Erythroblast (primary cell): ENCODE results near the gene VASH1.
"Not testable (repeated sequence)": the region's sequence is repeated elsewhere in the genome, so short reads cannot be mapped to it uniquely, and the experiment has no call there.

Experiments
- DNase-seq, 2 experiments: peaks; one replicate each; lab custom pipeline; 2025; lab: John Stamatoyannopoulos, UW
- GATA1 ChIP-seq: IDR thresholded peaks from 2 replicates; pipeline ENCODE4 v1.6.1; 2011; ENCODE audit warnings: low read depth, mild to moderate bottlenecking, control low read depth, low read length, moderate library complexity
- POLR2A ChIP-seq: IDR thresholded peaks from 2 replicates; pipeline ENCODE4 v1.6.1; 2011; ENCODE audit warnings: mild to moderate bottlenecking, low read length

The VASH1 gene

DNA sequence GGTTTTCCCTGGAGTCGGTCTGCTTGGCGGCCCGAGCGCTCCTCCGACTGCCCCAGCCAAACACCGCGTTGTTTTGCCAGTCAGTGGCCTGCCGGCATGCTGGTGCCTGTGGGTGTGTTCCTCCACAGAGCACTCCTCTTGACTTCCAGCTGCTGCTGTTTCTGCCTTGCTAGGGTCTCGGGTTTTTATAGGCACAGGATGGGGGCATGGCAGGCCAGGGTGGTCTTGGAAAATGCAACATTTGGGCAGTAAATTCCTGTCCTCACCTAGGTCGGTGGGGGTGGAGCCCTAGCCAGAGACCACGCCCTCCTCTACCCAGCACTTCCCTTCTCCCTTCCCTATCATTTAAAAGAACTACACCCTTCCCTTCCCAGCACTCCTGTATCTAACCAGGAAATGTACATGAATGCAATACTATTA, 34.7 kb upstream of the VASH1 start:
- DNase-seq, result no peak

DNA sequence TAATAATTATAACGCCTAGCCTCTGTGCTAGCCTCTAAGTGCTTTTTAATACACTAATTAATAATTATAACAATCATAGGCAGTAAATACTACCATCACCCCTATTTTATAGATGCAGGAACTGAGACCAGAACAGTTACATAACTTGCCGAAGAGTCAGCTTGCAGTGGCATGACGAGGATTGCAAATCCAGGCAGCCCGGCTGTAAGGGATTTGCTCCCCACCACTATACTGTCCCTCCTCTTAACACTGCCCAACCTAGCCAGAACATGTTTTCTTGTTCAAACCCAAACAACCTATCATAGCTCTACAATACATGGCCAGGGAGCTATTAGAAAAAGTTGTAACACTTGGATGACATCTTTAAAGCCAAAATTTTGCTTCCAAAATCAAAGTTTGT, 33.9 kb upstream of the VASH1 start:
- no peak for DNase-seq
- no peak for TF ChIP-seq GATA1
- TF ChIP-seq POLR2A, result no peak

More for the DNA sequence above, 34.7 kb upstream of the VASH1 start:
- TF ChIP-seq POLR2A, result no peak
- TF ChIP-seq GATA1, result no peak

DNA sequence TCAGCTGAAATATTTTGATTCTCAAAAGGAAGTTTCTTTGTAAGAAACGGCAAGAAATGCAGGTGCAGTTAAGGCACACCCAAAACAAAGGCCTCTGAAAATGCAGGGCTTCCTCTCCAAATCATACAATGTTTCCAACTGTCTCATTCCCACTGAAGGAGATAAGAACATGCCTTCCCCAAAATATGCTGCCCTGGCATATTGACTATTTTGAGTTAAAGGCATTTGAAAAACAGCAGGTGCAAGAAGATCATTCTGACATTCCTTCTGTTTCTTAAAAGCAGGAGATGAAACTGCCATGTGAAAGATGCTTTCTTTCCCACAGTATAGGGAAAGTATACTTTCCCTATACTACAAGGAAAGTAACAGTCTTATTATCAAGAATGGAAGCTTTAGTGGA, 33.4 kb upstream of the VASH1 start:
- no peak for DNase-seq
- TF ChIP-seq GATA1, result no peak
- no peak for TF ChIP-seq POLR2A

- TF ChIP-seq GATA1 (no peak), POLR2A (no peak)
- no peak for DNase-seq
Observed at GRCh38 chr14:76729258-76729657, 32.0 kb upstream of the VASH1 start.

- DNase-seq, result no peak
Observed at GRCh38 chr14:76729953-76730505, 31.2 kb upstream of the VASH1 start.

GRCh38 chr14:76734501-76734900, 26.8 kb upstream of the VASH1 start:
- DNase-seq, result not testable (repeated sequence)

More at GRCh38 chr14:76729953-76730505, 31.2 kb upstream of the VASH1 start:
- no peak for TF ChIP-seq POLR2A
- TF ChIP-seq GATA1, result no peak

DNA sequence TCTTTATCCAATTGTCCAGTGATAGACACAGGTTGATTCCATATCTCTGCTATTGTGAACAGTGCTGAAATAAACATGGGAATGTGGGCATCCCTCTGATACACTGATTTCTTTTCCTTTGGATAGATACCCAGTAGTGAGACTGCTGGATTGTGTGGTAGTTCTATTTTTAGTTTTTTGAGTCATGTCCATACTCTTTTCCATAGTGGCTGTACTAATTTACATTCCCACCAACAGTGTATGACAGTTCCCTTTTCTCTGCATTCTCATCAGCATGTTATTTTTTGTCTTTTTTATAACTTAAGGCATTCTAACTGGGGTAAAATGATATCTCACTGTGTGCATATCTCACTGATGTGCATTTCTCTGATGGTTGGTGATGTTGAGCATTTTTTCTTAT, 24.8 kb upstream of the VASH1 start:
- no peak for DNase-seq
- TF ChIP-seq POLR2A (no peak), GATA1 (no peak)

- no peak for TF ChIP-seq POLR2A
- DNase-seq, result no peak
Observed at GRCh38 chr14:76741074-76741473, 20.2 kb upstream of the VASH1 start.

DNA sequence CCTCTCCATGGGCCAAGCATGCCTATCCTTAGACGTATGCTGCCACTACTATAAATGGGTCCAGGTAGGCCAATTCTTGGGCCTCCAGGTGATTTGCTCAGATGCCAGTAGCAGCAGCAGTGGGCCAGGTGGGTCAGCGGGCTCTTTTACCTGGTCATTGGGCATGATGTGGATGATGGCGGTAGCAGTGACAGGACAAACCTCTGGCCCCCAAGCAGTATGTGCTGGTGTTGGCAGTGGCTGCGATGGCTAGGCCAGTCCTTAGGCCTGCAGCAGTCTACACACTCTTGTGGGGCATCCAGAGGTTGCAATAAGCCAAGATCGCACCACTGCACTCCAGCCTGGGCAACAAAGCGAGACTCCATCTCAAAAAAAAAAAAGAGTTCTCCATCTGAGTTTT, 19.1 kb upstream of the VASH1 start:
- no peak for DNase-seq
- TF ChIP-seq POLR2A (no peak), GATA1 (no peak)

DNA sequence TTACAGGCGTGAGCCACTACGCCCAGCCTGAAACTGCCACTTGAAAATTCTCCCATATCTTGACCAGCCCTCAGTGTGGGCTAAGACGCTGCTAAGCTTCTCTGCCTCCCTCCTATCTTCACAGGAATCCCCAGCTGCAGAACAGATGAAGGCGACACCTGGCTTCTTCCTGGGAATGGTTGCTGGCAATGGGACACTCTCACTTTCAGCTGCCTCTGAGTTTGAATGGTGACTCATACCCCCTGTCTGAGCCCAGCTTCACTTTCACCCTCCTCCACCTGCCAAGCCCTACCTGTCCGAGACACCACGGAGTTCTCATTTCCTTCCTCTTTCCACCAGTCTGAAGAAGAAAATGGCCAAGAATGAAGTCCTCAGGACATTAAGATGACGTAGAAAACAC, 18.3 kb upstream of the VASH1 start:
- DNase-seq, result no peak
- no peak for TF ChIP-seq GATA1
- no peak for TF ChIP-seq POLR2A

DNA sequence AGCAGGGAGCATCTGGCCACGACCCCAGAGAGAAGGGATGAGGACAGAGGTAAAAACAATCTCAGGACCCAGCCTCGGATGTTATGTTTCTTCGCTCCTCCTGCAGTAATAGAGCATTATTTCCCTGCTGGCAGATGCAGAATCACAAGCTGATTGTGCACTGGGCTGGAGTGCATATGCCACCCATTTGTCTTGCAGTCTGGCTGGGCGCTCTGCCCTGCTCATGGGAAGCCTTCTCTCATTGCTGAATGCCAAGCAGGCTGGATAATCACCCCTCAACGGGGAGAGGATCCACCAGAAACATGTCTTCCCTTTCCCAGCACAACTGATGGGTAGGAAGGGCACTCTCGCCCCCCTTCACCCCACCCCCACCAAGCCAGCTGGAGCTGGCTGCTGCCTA, 8.5 kb upstream of the VASH1 start:
- TF ChIP-seq POLR2A (no peak), GATA1 (no peak)
- DNase-seq, result no peak

DNA sequence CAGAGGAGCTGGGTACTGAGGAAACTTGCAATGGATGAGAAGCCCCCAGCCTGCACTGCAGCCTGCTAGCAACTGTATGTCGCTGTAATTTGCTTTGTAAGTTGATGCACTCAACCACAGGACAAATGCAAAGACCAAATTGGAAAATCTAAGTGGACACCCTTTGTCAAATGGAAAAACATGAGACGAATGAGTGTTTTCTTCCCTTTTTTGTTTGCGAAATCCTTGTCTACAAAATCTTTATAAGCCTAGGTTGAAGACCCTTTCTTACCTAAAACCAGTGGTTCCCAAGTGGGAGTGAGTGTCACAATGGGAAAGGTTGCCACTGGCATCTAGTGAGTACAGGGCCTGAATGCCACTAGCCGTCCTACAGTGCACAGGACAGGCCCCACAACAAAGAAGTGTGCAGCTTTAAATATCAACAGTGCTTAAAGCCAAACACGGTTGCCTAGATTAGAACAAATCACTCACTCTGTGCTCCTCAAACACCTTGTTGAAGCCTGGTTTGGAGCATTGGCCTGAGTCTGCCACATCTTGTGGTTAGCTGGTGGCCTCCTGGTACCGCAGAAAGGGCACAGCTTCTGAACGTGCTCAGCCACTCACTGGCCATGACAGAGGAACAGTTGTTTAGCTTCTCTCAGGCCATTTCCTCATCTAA, 7.6 kb upstream of the VASH1 start:
- no peak for DNase-seq
- no peak for TF ChIP-seq GATA1
- TF ChIP-seq POLR2A, result no peak

- no peak for DNase-seq
- no peak for TF ChIP-seq GATA1
- TF ChIP-seq POLR2A, result no peak
Observed at GRCh38 chr14:76754586-76754985, 6.7 kb upstream of the VASH1 start.

DNA sequence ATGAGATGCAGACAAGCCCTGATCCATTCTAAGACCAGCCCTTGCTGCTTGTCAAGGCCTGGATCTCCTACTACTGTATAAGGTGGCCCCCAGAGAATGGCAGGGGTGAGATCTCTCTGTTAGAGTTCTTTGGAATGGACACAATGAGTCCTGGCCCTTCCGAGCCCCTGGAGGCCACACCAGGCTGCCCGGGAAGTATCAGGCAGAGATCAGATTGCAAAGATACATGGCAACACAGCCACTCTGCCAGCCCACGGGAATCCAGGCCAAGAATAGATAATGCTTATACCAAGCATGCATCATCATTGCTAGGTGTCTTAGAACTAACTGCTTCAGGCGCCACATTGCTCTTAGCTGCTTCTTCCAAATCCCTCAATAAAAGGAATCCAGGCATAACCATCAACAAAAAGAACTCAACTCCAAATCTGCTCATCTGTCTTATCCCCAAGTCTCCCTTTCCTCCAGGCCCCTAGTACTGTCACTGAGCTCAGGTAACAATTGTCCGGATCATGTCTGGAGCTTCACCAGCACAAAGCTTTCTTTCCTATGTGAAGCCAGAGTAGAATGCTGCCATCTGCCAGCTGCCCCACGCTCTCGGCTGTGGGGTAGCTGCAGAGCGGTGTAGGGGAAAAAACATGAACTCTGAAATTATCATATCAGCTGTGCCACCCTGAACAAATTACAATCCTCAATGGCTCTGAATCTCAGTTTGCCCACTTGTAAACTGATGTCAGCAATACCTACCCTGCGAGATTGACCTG, 5.5 kb upstream of the VASH1 start:
- TF ChIP-seq POLR2A (no peak), GATA1 (no peak)
- DNase-seq, result no peak
